Aorta (tissue), 5 donors: Measurements from ENCODE around the gene ROM1. TPM values are rescaled to one million over a fixed set of nuclear protein-coding genes. Genes with fewer than 3 reads are reported as not detected.
"Not testable (repeated sequence)": the region's sequence is repeated elsewhere in the genome, so short reads cannot be mapped to it uniquely, and the experiment has no call there.

Experiments used
- ATAC-seq: fragments of 200-7000 bp; cut with Tn5 transposase; one replicate; pipeline ENCODE4 v1.9.1; 2022; ENCODE audit warnings: moderate library complexity; ENCODE audit not compliant: low FRiP score
- DNase-seq, 2 donors: peaks; one replicate each; pipeline ENCODE4 v3.0.0-alpha.2; 2020
- H3K27ac ChIP-seq, 2 donors: one replicate each; pipeline ENCODE4 v1.5.1; 2013; ENCODE audit warnings: low read length in 2 of 2, mild to moderate bottlenecking in 2 of 2, moderate library complexity in 2 of 2, control low read depth in 1 of 2, inconsistent platforms in 1 of 2, low read depth in 1 of 2
- H3K27me3 ChIP-seq, 2 donors: one replicate each; pipeline ENCODE4 v1.6.1; 2013; ENCODE audit warnings: control low read depth in 1 of 2, low read length in 1 of 2, mild to moderate bottlenecking in 1 of 2, moderate library complexity in 1 of 2; ENCODE audit not compliant: insufficient read depth in 2 of 2, control insufficient read depth in 1 of 2
- H3K36me3 ChIP-seq, 2 donors: one replicate each; pipeline ENCODE4 v1.6.1; 2013; ENCODE audit warnings: control low read depth in 1 of 2, low read length in 1 of 2, mild to moderate bottlenecking in 1 of 2; ENCODE audit not compliant: insufficient read depth in 2 of 2, control insufficient read depth in 1 of 2
- H3K4me1 ChIP-seq, 2 donors: one replicate each; pipeline ENCODE4 v1.6.1; 2013; ENCODE audit warnings: low read length in 2 of 2, control low read depth in 1 of 2, mild to moderate bottlenecking in 1 of 2, moderate library complexity in 1 of 2; ENCODE audit not compliant: insufficient read depth in 2 of 2, control insufficient read depth in 1 of 2
- H3K4me3 ChIP-seq, 2 donors: one replicate each; pipeline ENCODE4 v1.5.1; 2013; ENCODE audit warnings: low read length in 2 of 2, control low read depth in 1 of 2, mild to moderate bottlenecking in 1 of 2
- H3K9me3 ChIP-seq: one replicate; pipeline ENCODE4 v1.6.1; 2013; ENCODE audit warnings: mild to moderate bottlenecking, low read length; ENCODE audit not compliant: control insufficient read depth
- whole genome bisulfite sequencing, 2 donors: extraction: QIAGEN DNeasy Blood & Tissue Kit; methylation state at CpG; one replicate each; pipeline ENCODE4 v1.1.7; 2013; 5-methylcytosine and 5-hydroxymethylcytosine counted together
- intact Hi-C, 2 donors: fragments of 100-400 bp; cut with DNase I; formaldehyde crosslinking; loops; one replicate each; pipeline versions ENCODE4 v1.14.2 to v1.15.0; 2022
- polyA plus RNA-seq, 2 donors: library from polyadenylated mRNA; stranded (reverse); fragments of 200-250 nt; gene quantifications; one replicate each; pipeline ENCODE4 v1.2.3, GENCODE V29; 2013
- total RNA-seq, 2 donors: library from RNA; stranded (reverse); fragmentation: NEBNext Ultra II Directional; extraction: Animal tissue kit (Norgen Biotek cat#: 25700); gene quantifications; one replicate each; pipeline ENCODE4 v1.2.1, GENCODE V29; 2021
- donor health status: healthy with polysubstance abuse.
- donor health status: Bipolar disorder and iron deficiency.
- donor health status: DM: no; HTN: no; CAD: no.
- donor health status: DM: no; HTN: no; CAD: no.
- donor health status: DM: yes; HTN: yes; CAD: no.

ROM1 gene
- total and polyA plus RNA-seq, 4 donors: 9.0 to 33.9 (median 24.4) TPM

GRCh38 chr11:62648185-62648966 lies 35.3 kb downstream of the ROM1 start:
- intact Hi-C loops: no loop called here
- no peak overlapping the region for H3K4me3 ChIP-seq
- no peak for DNase-seq
- H3K36me3 ChIP-seq: no peaks in the 10 kb centered on the region
- H3K4me1 ChIP-seq: peaks cover 0 to 4% of the 10 kb centered on the region in 2 donors
- ATAC-seq: no peak
- H3K9me3 ChIP-seq: no peaks in the 10 kb centered on the region
- 88 to 90% methylated on average over 23 to 24 of the region's 24 CpGs for WGBS, 2 donors
- H3K27ac ChIP-seq: no peak overlapping the region
- H3K27me3 ChIP-seq: no peaks in the 10 kb centered on the region

GRCh38 chr11:62648967-62649364 lies 35.9 kb downstream of the ROM1 start:
- Histone ChIP-seq H3K4me1 (peaks cover 0 to 4% of the 10 kb centered on the region in 2 donors), H3K9me3 (no peaks in the 10 kb centered on the region), H3K36me3 (no peaks in the 10 kb centered on the region), H3K27me3 (no peaks in the 10 kb centered on the region), H3K4me3 (no peak overlapping the region), H3K27ac (no peak overlapping the region)
- DNase-seq (no peak), ATAC-seq (no peak)
- intact Hi-C loops: no loop called here
- WGBS, 2 donors: 86 to 87% methylated on average over 11 of the region's 11 CpGs

GRCh38 chr11:62649486-62649885 lies 36.4 kb downstream of the ROM1 start:
- no peaks in the 10 kb centered on the region for H3K9me3 ChIP-seq
- intact Hi-C loops: no loop called here
- peaks cover 0 to 4% of the 10 kb centered on the region in 2 donors for H3K4me1 ChIP-seq
- 89 to 90% methylated on average over 11 of the region's 11 CpGs for WGBS, 2 donors
- DNase-seq: no peak
- H3K27me3 ChIP-seq: no peaks in the 10 kb centered on the region
- H3K36me3 ChIP-seq: no peaks in the 10 kb centered on the region
- H3K4me3 ChIP-seq: no peak overlapping the region
- H3K27ac ChIP-seq: no peak overlapping the region
- ATAC-seq: no peak

GRCh38 chr11:62650283-62650682 lies 37.2 kb downstream of the ROM1 start:
- H3K4me1 ChIP-seq, intact Hi-C loops, ATAC-seq, DNase-seq, H3K36me3 ChIP-seq, H3K27me3 ChIP-seq, H3K9me3 ChIP-seq, H3K27ac ChIP-seq, H3K4me3 ChIP-seq: not testable (repeated sequence)
- WGBS, 2 donors: 95 to 96% methylated on average over 12 of the region's 12 CpGs

- Histone ChIP-seq H3K4me1 (peaks cover 0 to 4% of the 10 kb centered on the region in 2 donors), H3K4me3 (peak overlapping the region; percentile 61 to 62), H3K36me3 (no peaks in the 10 kb centered on the region), H3K9me3 (no peaks in the 10 kb centered on the region), H3K27me3 (no peaks in the 10 kb centered on the region), H3K27ac (peak overlapping the region; percentile 31 to 66)
- intact Hi-C loops: no loop called here
- DNase-seq: no peak
- peak; percentile 45 for ATAC-seq
- WGBS, 2 donors: 36 to 42% methylated on average over 16 of the region's 16 CpGs
Measured at GRCh38 chr11:62652161-62653006, 39.3 kb downstream of the ROM1 start.

GRCh38 chr11:62654297-62654696 lies 41.2 kb downstream of the ROM1 start:
- Histone ChIP-seq H3K9me3 (no peaks in the 10 kb centered on the region), H3K4me3 (no peak overlapping the region), H3K27me3 (no peaks in the 10 kb centered on the region), H3K4me1 (peaks cover 0 to 4% of the 10 kb centered on the region in 2 donors), H3K27ac (no peak overlapping the region), H3K36me3 (no peaks in the 10 kb centered on the region)
- ATAC-seq: no peak
- no peak for DNase-seq
- intact Hi-C loops: no loop called here
- 76 to 80% methylated on average over 11 of the region's 11 CpGs for WGBS, 2 donors

- H3K27ac ChIP-seq: no peak overlapping the region
- no peaks in the 10 kb centered on the region for H3K9me3 ChIP-seq
- ATAC-seq (no peak), DNase-seq (no peak)
- intact Hi-C loops: no loop called here
- WGBS, 2 donors: 66 to 69% methylated on average over 5 of the region's 5 CpGs
- no peak overlapping the region for H3K4me3 ChIP-seq
- H3K4me1 ChIP-seq: peaks cover 0 to 4% of the 10 kb centered on the region in 2 donors
- H3K27me3 ChIP-seq: no peaks in the 10 kb centered on the region
- no peaks in the 10 kb centered on the region for H3K36me3 ChIP-seq
Measured at GRCh38 chr11:62656796-62657429, 43.9 kb downstream of the ROM1 start.

GRCh38 chr11:62664405-62665074 lies 51.5 kb downstream of the ROM1 start:
- Histone ChIP-seq H3K4me3 (peak overlapping the region; percentile 56 to 62), H3K9me3 (no peaks in the 10 kb centered on the region), H3K4me1 (peaks cover 2 to 8% of the 10 kb centered on the region in 2 donors), H3K36me3 (peaks cover 0 to 1% of the 10 kb centered on the region in 2 donors), H3K27ac (peak overlapping the region in 1 of 2 donors; percentile 87), H3K27me3 (no peaks in the 10 kb centered on the region)
- peak; percentile 39 for ATAC-seq
- intact Hi-C loops: loop anchor here in 1 of 2 donors (5.0 kb wide), 1 partner anchor 62 kb away; the partner anchor contains the start of gene MTA2
- no peak for DNase-seq
- WGBS, 2 donors: 2 to 3% methylated on average over 36 of the region's 36 CpGs
